NCI-H2171 treated with DMSO at 0.1 percent for 48 hours (cell line): Measurements from ENCODE around the gene AGPAT1.
A peak's percentile ranks its signal among the peaks of the same experiment; 100 is the strongest.
"Not testable (repeated sequence)": the region's sequence is repeated elsewhere in the genome, so short reads cannot be mapped to it uniquely, and the experiment has no call there.

Experiments used
- DNase-seq: peaks from one replicate; lab custom pipeline; 2025; lab: John Stamatoyannopoulos, UW

The AGPAT1 gene, protein sequence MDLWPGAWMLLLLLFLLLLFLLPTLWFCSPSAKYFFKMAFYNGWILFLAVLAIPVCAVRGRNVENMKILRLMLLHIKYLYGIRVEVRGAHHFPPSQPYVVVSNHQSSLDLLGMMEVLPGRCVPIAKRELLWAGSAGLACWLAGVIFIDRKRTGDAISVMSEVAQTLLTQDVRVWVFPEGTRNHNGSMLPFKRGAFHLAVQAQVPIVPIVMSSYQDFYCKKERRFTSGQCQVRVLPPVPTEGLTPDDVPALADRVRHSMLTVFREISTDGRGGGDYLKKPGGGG

DNA sequence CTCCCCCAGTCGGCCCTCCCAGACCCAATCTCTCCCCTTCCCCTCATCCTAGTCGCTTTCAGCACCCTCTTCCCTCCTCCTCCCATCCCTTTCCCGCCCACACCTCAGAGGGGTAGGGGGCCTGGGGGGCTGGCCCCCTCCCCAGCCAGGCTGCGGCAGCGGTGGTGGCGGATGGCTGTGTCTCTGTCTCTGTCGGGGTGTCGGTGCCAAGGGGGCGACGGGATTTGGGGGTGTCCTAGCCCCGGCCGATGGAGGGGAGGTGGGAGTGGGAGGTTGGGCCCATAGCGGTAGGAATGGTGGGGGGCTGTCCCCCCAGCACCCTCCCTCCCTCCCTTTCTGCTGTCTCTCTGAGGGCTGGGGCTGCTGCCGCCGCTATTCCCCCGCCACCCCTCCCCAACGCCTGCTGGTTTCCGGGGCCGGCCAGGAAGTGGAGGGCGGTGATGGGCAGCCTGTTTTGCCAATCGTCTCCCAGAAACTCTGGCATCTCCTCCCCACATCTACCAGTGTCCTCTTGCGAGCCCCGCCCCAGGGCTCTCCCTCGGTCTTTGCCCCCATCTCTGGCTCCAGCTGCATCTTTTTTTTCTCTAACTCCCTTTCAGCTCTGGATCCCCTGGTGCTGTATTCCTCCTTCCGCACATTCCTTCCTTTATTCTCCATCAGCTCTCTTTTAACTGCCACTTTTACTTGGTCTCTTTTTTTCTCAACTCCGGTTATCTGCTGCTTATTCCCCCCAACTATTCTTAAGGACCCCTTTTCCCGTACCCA lies at the start of gene AGPAT1:
Gene AGPAT1 (minus strand): TSS at position 374 of the 765 bp plus-strand sequence. CDS start 4,588 bp downstream, outside the sequence.
- DNase-seq = peak; percentile 94

DNA sequence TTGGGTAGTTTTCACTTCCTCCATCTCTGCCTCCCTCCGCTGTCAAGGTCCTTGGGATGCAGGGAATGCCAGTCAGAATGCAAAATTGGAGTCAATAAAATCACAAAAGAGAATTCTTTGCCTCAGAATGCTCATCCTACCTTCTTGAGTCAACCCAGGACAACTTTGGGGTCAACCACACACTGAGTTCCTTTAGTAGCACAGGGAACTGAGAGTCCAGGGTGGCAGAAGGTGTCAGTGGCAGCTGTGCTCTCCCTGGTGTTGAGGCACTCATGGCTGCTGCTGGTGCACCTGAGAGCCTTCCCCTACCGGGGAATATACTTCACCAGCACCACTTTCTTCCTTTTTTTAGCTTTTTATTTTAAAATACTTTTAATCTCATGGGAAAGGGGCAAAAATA lies 48.8 kb upstream of the AGPAT1 start:
- no peak for DNase-seq

DNA sequence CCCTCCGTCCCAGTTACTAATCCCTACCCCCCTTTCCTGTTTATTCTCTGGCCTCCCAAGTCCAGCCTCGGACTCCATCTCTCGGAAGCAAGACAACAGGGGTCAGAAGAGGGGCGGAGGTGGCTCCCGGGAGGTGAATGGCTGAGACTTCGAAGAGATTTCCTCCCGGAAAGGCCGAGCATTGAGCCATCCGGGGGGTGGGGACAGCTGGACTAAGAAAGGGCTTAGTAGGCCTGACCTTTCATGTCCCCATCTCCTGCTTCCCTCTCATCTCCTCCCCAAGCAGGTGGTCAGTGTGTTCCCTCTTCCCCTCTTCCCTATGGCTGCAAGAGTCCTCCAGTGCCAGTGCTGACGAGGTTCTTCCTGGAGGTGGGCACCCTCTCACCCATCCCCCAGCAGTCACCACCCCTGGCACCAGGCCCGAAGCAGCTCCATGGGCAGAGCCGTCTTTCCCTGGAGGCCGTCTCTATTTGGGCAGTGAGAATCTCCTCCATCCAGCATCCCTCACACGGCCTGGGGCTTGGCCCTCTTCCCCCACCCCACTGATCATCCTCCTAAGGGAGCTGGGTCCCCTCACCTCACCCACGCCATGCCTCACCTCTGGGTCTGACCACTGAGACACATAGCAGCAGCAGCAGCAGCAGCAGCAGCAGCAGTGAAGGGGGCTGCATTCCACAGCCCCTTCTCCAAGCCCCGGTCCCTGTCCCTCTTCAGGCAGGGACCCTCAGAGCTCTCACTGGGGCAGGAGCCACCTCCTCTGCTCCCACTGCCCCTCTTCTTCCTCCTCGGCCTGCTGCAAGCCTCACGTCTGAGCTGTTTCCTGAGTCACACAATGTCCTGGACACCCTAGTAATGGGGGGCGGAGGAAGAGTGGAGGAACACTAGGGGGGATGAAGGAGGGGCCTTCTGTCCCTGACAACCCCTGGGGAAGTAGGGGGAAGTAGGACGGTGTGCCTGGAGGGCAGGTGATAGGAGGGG lies 47.7 kb upstream of the AGPAT1 start, which contains the start of gene NOTCH4:
Gene NOTCH4 (minus strand): TSS at position 810 of the 978 bp plus-strand sequence. CDS start 139 bp downstream, at position 671.
- DNase-seq = no peak

DNA sequence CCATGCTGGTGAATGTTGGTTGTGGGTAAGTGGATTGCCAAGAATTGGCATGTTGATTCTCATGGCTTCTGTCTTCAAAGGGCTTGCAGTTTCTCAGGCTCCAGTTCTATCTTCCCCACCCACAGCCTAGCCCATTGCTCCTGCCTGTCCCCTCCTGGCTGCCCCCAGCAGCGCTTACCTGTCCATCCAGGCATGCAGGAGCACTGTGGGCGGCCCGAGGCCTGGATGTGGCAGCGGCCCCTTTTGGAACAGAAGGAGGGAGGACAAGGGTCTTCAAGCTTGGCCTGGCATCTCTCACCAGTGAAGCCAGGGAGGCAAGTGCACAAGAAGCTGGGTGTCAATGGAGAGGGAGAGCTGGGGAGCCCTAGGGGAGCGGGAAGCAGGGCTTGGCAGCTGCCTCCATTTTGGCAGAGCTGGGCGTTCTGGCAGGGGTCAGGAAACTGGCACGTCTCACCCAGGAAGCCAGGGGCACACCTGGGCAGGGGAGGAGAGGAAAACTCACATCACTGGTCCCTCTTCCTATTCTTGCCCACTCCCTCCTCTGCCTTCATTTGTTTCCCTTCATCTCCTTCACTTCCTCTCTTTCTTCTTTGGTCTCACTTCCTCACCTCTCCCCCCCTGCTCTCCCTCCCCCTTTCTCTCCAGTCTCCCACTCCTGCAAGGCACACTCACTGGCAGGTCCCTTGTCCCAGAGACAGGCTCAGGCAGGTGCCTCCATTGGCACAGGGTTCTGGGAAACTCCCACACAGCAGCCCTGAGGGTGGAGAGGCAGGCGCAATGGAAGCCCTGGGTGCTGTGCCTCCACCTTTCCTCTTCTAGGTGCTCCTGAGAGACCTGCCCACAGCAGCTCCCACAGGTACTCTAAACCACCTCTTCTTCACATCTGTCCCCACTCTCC lies 46.7 kb upstream of the AGPAT1 start:
- DNase-seq = no peak

DNA sequence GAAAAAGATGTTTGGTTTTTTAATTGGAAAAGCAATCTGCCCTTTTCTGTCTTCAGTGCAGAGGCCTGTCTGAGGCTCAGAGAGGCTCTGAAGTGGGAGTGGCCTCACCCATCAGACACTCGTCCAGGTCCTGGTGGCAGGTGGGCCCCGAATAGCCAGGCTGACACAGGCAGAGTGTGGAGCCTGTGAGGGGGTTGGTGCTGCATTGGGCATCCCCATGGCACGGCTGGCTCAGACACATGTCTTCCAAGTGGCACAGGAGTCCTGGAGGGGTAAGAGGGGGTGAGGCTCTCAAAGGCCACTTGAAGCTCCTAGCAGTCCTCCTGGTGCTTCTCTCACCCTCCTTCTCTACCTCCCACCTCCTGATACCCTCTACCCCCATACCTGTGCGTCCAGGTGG lies 44.1 kb upstream of the AGPAT1 start:
- no peak for DNase-seq

DNA sequence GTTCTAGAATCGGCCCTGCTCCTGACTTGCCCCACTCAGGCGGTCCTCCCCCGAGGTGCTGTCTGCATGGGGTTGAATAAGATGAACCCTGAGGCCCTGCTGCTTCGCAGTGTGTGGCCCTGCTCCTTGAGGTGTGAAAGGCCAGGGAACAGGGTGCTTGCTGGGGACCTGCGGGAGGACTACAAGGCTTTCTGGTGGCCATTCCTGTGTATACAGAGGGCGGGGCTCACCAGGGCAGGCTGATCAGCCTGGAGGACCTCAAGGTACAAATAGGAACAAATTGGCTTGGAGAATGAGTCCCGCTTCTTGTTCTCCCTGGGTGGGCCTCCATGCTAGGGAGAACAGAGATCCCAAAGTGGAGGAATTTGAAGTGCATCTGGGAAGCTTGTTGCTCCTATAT lies 42.3 kb upstream of the AGPAT1 start:
- DNase-seq = no peak

DNA sequence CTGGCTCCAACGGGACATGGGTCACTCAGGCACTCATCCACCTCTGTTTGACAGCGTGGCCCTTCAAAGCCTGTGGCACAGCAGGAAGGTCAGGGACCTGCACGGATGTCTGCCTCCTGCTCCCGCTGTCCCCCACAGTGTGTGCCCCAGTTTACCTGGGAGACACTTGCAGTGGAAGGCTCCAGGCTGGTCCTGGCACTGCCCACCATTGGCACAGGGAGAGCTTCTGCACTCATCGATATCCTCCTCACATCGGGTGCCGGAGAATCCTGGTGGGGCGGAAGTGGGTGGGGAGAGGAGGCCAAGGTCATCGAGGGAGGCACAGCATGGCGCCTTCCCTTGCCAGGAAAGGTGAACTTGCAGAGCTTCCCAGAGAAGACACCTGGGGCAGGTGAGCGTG lies 41.1 kb upstream of the AGPAT1 start:
- no peak for DNase-seq

DNA sequence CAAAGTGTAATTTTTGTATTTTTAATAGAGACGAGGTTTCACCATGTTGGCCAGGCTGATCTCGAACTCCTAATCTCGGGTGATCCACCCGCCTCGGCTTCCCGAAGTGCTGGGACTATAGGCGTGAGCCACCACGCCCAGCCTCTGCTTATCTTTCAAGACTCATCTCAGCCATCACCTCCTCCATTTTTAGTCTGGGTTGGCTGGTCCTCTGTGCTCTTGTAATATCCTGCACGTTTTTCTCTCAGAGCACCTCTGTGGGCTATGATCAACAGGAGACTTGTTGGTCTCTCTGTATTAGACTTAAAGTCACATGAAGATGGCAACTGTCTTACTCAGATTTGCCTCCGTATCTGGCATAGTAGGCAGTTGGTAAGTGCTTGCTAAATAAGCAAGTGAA lies 40.4 kb upstream of the AGPAT1 start:
- no peak for DNase-seq

DNA sequence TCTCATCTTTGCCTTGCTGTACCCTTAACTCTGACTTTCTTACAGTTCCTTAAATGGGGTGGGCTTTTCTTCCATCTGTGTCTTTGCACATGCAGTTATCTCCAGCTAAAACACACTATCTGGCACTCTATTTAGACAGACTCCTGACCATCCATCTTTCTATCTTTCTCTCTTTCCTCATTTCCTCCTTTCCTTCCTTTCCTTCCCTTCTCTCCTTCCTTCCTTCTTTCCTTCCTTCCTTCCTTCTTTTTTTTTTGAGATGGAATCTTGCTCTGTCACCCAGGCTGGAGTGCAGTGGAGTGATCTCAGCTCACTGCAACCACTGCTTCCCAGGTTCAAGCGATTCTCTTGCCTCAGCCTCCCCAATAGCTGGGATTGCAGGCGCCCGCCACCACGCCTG lies 39.7 kb upstream of the AGPAT1 start:
- DNase-seq = no peak

DNA sequence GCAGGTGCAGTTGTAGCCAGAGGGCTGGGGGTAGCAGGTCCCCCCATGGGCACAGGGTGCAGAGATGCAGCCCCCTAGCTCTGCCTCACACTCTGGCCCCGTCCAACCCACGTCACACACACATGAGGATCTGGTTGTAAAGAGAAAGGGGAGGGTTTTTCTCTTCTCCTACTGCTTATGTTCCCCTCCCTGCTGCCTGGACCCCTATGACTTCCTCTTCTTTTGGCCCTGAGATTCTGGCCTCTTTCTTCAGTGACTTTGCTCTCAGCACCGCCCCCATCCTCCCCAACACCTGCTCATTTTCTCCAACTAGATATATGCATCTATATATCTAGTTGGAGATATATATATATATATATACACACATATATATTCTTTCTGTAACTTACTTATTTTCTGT lies 38.2 kb upstream of the AGPAT1 start:
- no peak for DNase-seq

DNA sequence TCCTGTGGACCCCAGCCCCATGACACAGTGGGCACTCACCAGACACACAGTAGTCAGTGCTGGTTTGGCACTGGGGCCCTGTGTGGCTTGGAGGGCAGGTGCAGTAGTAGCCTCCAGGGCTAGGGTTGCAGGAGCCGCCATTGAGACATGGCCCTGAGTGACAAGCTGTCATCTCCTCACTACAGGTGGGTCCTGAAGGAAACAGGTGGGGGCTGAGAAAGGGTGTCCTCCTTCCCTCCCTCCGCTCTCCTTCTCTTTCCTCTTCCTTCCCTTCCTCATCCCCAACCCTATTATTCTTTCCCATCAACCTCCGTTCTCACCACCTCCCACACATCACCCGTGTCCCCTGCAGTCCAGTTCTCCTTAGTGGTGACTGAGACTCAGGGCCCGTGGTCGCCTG lies 37.8 kb upstream of the AGPAT1 start:
- no peak for DNase-seq

DNA sequence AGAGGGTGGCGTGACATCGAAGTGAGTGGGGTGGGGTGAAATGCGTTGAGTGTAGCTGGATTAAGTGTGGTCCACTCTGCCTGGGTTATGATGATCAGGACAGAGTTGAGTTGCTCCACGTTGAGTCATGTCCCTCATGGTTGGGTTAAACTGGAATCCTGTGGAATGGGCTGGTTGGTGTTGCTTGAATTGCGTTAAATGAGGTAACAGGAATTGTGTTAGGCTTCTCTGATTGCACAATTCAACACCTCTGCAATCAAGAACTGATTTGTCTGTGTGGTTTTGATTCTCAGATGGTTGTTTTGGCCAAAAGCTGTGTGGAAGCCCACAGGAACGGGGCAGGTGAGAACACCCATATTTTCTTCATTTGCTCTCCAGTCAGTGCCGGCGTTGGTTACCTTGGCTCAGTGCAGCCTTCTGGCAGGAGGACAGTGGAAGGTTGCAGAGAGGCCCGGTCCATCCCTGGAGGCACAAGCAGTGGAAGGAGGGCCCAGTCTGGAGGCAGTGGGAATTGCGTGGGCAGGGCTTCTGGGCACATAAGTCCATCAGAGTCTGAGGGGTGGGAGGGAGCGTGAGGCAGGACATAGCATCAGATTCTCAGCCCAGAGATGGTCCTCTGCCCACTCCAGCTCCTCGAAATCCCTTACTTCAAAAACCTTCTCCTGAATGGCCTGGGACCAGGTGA lies 36.3 kb upstream of the AGPAT1 start:
- DNase-seq = no peak

DNA sequence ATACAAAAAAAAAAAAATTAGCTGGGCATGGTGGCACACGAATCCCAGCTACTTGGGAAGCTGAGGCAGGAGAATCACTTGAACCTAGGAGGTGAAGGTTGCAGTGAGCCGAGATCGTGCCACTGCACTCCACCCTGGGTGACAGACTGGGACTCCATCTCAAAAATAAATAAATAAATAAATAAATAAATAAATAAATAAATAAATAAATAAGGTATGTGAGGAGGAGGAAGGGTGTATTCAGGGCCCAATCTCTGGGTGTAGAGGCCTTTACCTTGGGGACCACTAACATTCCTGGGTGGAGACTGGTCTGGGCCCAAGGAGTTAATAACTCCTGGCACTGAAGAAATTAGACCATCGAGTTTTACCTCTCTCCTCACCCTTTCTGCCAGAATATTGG lies 35.5 kb upstream of the AGPAT1 start:
- DNase-seq = not testable (repeated sequence)

DNA sequence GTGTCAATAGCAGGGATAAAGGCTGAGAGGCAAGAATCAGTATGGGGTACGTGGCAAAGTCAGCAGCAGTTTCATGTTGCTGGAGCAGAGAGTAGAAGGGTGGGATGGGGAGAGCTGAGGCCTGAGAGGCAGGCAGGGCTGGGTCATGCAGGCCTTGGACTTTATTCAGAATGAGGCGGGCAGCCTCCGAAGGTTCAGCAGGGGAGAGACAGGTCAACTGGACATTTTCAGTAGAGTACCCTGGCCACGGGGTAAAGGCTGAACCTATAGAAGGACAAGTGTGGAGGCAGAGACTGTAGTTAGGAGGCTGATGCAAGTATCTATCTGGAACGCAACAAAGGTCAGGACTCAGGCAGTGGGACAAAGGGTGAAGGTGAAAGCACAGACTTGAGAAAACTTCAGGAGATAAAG lies 34.3 kb upstream of the AGPAT1 start:
- DNase-seq = no peak

DNA sequence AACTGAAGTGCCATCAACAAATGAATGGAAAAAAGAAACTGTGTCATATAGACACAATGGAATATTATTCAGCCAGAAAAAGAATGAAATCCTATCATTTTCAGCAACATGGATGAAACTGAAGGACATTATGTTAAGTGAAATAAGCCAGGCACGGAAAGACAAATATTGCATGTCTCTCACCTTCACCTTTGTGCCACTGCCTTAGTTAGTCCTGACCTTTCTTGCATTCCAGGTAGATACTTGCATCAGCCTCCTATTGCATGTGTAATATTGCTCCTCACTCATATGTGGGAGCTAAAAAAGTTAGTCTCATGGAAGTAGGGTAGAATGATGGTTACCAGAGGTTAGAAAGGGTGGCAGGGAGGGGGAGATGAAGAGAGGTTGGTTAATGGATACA lies 33.1 kb upstream of the AGPAT1 start:
- DNase-seq = no peak

DNA sequence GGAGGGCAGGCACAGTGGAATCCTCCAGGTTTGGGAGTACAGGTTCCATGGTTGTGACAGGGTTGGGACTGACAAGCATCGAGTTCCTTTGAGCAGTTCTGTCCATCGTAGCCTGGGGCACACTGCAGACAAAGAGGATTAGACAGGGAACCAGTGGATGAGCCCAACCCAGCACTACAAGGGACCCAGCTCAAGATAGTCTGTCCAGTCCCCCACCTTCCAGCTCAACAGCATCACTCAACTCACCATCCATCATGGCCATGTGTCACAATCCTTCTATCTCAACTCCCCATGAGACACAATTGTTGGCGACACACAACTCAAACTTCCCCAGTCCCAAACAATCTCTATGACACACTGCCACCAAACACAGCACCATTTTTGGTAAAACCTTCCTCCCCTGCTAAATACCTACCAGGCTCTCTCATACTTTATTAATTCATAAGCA lies 28.4 kb upstream of the AGPAT1 start:
- DNase-seq = no peak

DNA sequence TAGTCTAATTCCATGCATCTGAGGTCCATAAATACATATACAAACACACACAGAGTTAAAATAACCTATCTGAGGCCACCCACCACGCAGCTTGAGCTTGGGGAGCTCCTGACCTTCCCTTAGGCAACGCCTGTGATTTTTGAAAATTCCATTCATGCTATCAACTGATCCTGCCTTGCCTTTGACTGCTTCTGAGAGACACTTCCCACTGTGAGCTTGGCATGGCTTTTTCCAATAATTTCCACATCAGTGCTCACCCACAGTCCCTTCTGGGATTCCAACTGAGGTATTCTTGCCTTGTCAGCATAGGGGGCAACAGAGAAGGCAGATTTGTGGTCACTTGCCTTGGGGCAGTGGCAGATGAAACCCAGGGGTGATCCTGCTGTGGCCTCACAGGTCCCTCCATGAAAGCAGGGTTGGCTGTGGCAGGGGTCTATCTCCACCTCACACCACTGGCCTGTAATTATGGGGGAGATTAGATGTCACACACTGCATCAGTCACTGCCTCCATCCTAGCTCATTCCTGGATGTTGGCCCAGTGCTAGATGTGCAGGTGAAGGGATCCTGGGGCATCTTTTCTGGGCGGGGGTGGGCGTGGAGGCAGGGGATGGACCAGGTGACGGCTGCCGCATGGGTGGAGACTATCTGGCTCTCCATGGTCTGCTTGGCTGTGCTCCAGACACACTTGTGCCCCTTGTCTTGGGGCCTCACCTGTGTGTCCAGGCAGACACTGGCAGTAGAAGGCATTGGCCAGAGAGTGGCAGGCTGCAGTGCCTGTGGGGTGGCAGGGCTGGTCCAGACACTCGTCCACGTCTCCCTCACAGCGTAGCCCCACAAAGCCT lies 27.8 kb upstream of the AGPAT1 start:
- DNase-seq = peak; percentile 6

DNA sequence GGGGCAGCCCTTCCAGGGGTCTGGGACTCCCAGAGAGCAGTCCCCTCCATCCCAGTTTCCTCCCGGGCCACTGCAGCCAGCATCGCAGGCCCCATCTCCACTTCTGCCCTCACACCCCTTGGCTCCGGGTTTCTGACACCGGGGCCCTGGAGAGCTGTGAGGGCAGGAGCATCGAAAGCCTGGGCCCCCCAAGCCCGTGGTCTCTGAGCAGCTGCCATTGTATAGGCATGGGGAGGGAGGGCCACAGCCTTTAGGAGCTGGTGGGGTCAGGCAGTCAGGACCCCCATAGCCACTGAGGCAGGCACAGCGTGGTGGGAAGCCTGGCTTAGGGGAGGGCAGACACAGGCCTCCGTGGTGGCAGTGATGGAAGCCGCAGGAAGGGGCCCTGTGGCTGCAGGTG lies 26.3 kb upstream of the AGPAT1 start:
- no peak for DNase-seq

DNA sequence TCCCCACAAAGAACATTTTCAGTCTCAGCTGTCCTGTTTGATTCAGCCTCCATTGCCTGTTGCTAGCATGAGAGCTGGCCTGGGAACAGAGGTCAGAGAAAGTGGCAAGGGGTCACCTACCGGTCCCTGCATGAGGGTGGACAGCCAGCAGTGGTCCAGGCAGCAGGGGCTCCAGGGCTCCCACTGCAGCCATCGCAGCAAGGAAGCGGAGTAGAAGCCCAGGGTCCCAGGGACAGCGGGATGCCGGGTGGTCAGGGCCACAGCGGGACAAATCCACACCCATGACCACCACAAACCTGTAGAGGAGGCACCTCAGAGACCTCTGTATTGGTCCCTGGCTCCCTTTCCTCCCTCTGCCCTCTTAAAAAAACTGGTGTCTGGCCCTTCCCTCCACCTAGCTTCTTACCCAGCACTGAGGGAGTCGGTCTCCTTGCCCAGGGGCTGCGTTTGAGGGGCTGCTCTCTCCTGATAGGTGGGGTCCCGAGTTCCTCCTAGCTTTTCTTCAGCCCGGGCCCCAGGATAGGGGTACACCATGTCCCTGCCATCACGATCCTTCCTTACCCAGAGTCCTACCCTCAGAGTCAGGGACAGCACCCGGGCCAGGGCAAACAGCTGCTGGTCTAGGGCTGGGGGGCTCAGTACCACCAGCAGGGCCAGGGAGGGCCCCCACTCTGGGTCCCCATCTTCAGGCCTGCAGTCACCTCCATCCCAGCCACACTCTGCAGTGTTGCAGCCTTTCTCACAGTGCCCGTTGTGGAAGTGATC lies 25.0 kb upstream of the AGPAT1 start:
- no peak for DNase-seq
